OCI-LY1 (cell line): ENCODE results near the gene KLK13.

Source experiments
- H2AFZ ChIP-seq: fragments of 200-600 bp; sonication (generic), shearing (Covaris generic); 2 replicates; pipeline ENCODE4 v1.6.0; 2014; ENCODE audit warnings: antibody characterized with exemption, mild to moderate bottlenecking, low read length
- H3F3A ChIP-seq: fragments of 200-600 bp; sonication (generic), shearing (Covaris generic); 2 replicates; pipeline ENCODE4 v1.6.0; 2014; ENCODE audit warnings: mild to moderate bottlenecking, antibody characterized with exemption, low read length, moderate library complexity; ENCODE audit not compliant: insufficient read depth
- H3K27ac ChIP-seq: fragments of 200-600 bp; sonication (generic); 2 replicates; pipeline ENCODE4 v1.5.1; 2014; ENCODE audit warnings: low read length, mixed run types, mild to moderate bottlenecking, low read depth; ENCODE audit not compliant: poor library complexity, severe bottlenecking
- H3K27me3 ChIP-seq: fragments of 200-600 bp; sonication (generic); 2 replicates; pipeline ENCODE4 v1.6.0; 2014; ENCODE audit warnings: antibody characterized with exemption, mild to moderate bottlenecking, low read length, moderate library complexity; ENCODE audit not compliant: insufficient read depth
- H3K36me3 ChIP-seq: fragments of 200-600 bp; sonication (generic); 2 replicates; pipeline ENCODE4 v1.6.1; 2014; ENCODE audit warnings: mild to moderate bottlenecking, antibody characterized with exemption, low read length, moderate library complexity, mixed read lengths; ENCODE audit not compliant: insufficient read depth
- H3K4me1 ChIP-seq: fragments of 200-600 bp; sonication (generic); 2 replicates; pipeline ENCODE4 v1.5.1; 2014; ENCODE audit warnings: mild to moderate bottlenecking, low read length, moderate library complexity; ENCODE audit not compliant: insufficient read depth, severe bottlenecking
- H3K4me2 ChIP-seq: fragments of 200-600 bp; sonication (generic), shearing (Covaris generic); 2 replicates; pipeline ENCODE4 v1.6.1; 2014; ENCODE audit warnings: low read length
- H3K4me3 ChIP-seq: fragments of 200-600 bp; sonication (generic); 2 replicates; pipeline ENCODE4 v1.5.1; 2014; ENCODE audit warnings: low read length, low read depth, mild to moderate bottlenecking, mixed read lengths; ENCODE audit not compliant: poor library complexity, severe bottlenecking
- H3K79me2 ChIP-seq: fragments of 200-600 bp; shearing (Covaris generic); 2 replicates; pipeline ENCODE4 v1.6.1; 2016; ENCODE audit warnings: mixed run types, low read length, mixed read lengths; ENCODE audit not compliant: insufficient read depth
- H3K9ac ChIP-seq: fragments of 200-600 bp; sonication (generic), shearing (Covaris generic); 2 replicates; pipeline ENCODE4 v1.6.1; 2014; ENCODE audit warnings: mild to moderate bottlenecking, low read length, mixed read lengths
- H3K9me2 ChIP-seq: fragments of 200-600 bp; sonication (generic), shearing (Covaris generic); 2 replicates; pipeline ENCODE4 v1.6.1; 2014; ENCODE audit warnings: low read depth, mild to moderate bottlenecking, low read length, mixed read lengths
- H3K9me3 ChIP-seq: fragments of 200-600 bp; shearing (Covaris generic); 2 replicates; pipeline ENCODE4 v1.6.1; 2014; ENCODE audit warnings: low read length, mixed read lengths
- H4K20me1 ChIP-seq: fragments of 200-600 bp; sonication (generic), shearing (Covaris generic); 2 replicates; pipeline ENCODE4 v1.6.0; 2016; ENCODE audit warnings: mild to moderate bottlenecking, low read length; ENCODE audit not compliant: insufficient read depth
- CTCF ChIP-seq: fragments of 200-600 bp; sonication (generic), shearing (Covaris generic); IDR thresholded peaks from 2 replicates; pipeline ENCODE4 v1.5.1; 2017; ENCODE audit warnings: mild to moderate bottlenecking, antibody characterized with exemption, low read length, moderate library complexity, mixed read lengths
- EZH2 ChIP-seq: fragments of 200-600 bp; sonication (generic), shearing (Covaris generic); IDR thresholded peaks from 2 replicates; pipeline ENCODE4 v1.8.0; 2017; ENCODE audit warnings: borderline replicate concordance, mixed run types, mild to moderate bottlenecking, antibody characterized with exemption, low read length, moderate library complexity, mixed read lengths

Gene KLK13

GRCh38 chr19:51082611-51083010, 17.7 kb upstream of the KLK13 start, which contains the start of gene KLK14:
TSS of gene KLK14 (minus strand) at chr19:51082887. CDS start at chr19:51082614, 273 bp downstream.
- no peak within 1 kb of the TSS for H3K9ac ChIP-seq
- no peak within 1 kb of the TSS for H3K4me2 ChIP-seq
- H2AFZ ChIP-seq = no peak within 1 kb of the TSS
- no peak within 1 kb of the TSS for H3K4me3 ChIP-seq
- H3K9me2 ChIP-seq = no peaks in the 10 kb centered on the region
- TF ChIP-seq EZH2 (no peak), CTCF (no peak)
- H3K36me3 ChIP-seq = no peaks in the 10 kb centered on the region
- no peaks in the 10 kb centered on the region for H3K9me3 ChIP-seq
- no peak within 1 kb of the TSS for H3K27ac ChIP-seq
- H3K27me3 ChIP-seq = no peaks in the 10 kb centered on the region
- H3K4me1 ChIP-seq = no peaks in the 10 kb centered on the region
- no peaks in the 10 kb centered on the region for H3K79me2 ChIP-seq
- H4K20me1 ChIP-seq = no peaks in the 10 kb centered on the region
- no peaks in the 10 kb centered on the region for H3F3A ChIP-seq

- H4K20me1 ChIP-seq = no peaks in the 10 kb centered on the region
- TF ChIP-seq CTCF (no peak), EZH2 (no peak)
- H3K9me2 ChIP-seq = no peaks in the 10 kb centered on the region
- H3K4me1 ChIP-seq = no peaks in the 10 kb centered on the region
- no peaks in the 10 kb centered on the region for H3K9me3 ChIP-seq
- no peaks in the 10 kb centered on the region for H3K36me3 ChIP-seq
- H3K27ac ChIP-seq = no peak overlapping the region
- no peaks in the 10 kb centered on the region for H3K27me3 ChIP-seq
- no peaks in the 10 kb centered on the region for H3K79me2 ChIP-seq
- H3F3A ChIP-seq = no peaks in the 10 kb centered on the region
- no peak overlapping the region for H3K4me3 ChIP-seq
- H2AFZ ChIP-seq = no peak overlapping the region
- no peak overlapping the region for H3K4me2 ChIP-seq
- no peak overlapping the region for H3K9ac ChIP-seq
Measured at GRCh38 chr19:51081476-51081875, 16.6 kb upstream of the KLK13 start.

DNA sequence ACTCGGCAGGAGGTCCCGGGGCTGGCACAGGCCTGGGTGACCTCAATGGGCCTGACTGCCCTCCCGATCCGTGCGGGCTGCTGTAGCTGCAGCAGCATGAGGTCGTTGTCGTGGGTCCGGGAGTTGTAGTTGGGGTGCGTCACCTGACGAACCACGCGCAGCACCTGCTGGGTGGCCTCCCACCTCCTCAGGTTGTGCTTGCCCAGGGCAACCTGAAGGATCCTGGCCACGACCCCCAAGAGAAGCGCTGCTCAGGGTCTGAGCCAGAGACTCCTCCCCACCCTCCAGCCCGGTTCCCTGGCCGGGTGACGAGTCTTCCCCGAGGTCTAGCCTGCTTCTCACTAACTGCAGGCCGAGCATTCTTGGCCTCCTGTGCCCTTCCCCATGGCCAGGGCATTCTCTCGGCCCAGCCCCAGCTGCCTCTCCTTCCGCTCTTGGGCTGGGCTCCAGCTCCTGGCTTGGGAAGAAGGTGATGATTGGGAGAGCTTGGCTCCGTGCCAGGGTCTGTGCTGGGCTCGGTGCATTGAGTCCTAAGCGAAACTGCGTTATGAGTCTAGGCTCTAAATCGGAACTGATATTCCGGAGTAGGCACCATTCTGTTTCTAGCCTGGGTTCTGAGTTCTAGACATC, 14.7 kb upstream of the KLK13 start:
- Histone ChIP-seq H3K4me1 (no peaks in the 10 kb centered on the region), H3K9me3 (no peaks in the 10 kb centered on the region), H2AFZ (no peak overlapping the region)

GRCh38 chr19:51078731-51079130, 13.8 kb upstream of the KLK13 start:
- Histone ChIP-seq H3K9me3 (0 out of 2 replicates have a peak, but pooled peaks cover 4% of the 10 kb centered on the region), H3K27me3 (0 out of 2 replicates have a peak, but pooled peaks cover 3% of the 10 kb centered on the region)

More for the DNA sequence above, 14.7 kb upstream of the KLK13 start:
- Histone ChIP-seq H3K9me2 (no peaks in the 10 kb centered on the region), H3K36me3 (no peaks in the 10 kb centered on the region), H3F3A (no peaks in the 10 kb centered on the region), H3K9ac (no peak overlapping the region), H3K4me2 (no peak overlapping the region), H3K27me3 (0 out of 2 replicates have a peak, but pooled peaks cover 3% of the 10 kb centered on the region), H4K20me1 (no peaks in the 10 kb centered on the region), H3K79me2 (no peaks in the 10 kb centered on the region), H3K27ac (no peak overlapping the region), H3K4me3 (no peak overlapping the region)
- no peak for TF ChIP-seq EZH2

More at GRCh38 chr19:51078731-51079130, 13.8 kb upstream of the KLK13 start:
- Histone ChIP-seq H3K9me2 (no peaks in the 10 kb centered on the region), H4K20me1 (no peaks in the 10 kb centered on the region), H3K27ac (no peak overlapping the region), H3K4me1 (no peaks in the 10 kb centered on the region), H3K4me3 (no peak overlapping the region), H3K9ac (no peak overlapping the region), H3K4me2 (no peak overlapping the region), H3K36me3 (no peaks in the 10 kb centered on the region), H3K79me2 (no peaks in the 10 kb centered on the region), H3F3A (no peaks in the 10 kb centered on the region), H2AFZ (no peak overlapping the region)
- TF ChIP-seq EZH2 (no peak), CTCF (no peak)
